GM18873 (cell line): ENCODE data around the gene PPP6R3.
"Not testable (repeated sequence)": the region's sequence is repeated elsewhere in the genome, so short reads cannot be mapped to it uniquely, and the experiment has no call there.

Source experiments
- ATAC-seq: cut with Tn5 transposase; IDR thresholded peaks from one replicate; pipeline ENCODE4 v1.9.1; 2021; ENCODE audit warnings: mild to moderate bottlenecking, moderate library complexity, moderate number of reproducible peaks; ENCODE audit not compliant: unreplicated experiment, low FRiP score

PPP6R3 gene

DNA sequence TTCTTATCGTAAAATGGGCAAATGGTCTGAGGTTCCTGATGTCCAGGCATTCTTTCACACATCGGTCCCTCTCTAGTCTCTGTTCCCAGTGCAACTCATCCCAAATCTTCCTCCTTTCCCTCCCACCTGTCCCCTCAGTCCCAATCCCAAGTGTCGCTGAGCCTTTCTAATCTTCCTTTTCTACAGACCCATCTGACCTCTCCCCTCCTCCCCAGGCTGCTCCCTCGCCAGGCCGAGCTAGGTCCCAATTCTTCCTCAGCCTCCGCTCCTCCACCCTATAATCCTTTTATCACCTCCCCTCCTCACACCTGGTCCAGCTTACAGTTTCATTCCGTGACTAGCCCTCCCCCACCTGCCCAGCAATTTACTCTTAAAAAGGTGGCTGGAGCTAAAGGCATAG is 174.6 kb downstream of the PPP6R3 start:
- ATAC-seq = not testable (repeated sequence)

DNA sequence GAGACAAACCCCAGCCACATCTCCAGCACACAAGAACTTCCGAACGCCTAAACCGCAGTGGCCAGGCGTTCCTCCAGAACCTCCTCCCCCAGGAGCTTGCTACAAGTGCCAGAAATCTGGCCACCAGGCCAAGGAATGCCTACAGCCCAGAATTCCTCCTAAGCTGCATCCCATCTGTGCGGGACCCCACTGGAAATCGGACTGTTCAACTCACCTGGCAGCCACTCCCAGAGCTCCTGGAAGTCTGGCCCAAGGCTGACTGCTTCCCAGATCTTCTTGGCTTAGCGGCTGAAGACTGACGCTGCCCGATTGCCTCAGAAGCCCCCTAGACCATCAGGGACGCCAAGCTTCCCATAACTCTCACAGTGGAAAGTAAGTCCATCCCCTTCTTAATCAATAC is 175.3 kb downstream of the PPP6R3 start:
- not testable (repeated sequence) for ATAC-seq

DNA sequence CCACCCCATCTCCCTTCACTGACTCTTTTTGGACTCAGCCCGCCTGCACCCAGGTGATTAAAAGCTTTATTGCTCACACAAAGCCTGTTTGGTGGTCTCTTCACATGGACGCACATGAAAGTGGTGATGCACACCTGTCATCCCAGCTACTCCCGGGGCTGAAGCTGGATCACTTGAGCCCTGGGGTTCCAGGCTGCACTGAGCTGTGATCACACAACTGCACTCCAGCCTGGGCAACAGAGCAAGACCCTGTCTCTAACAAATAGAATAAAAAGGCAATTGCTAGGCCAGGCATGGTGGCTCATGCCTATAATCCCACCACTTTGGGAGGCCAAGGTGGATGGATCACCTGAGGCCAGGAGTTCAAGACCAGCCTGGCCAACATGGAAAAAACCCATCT is 178.8 kb downstream of the PPP6R3 start:
- not testable (repeated sequence) for ATAC-seq

DNA sequence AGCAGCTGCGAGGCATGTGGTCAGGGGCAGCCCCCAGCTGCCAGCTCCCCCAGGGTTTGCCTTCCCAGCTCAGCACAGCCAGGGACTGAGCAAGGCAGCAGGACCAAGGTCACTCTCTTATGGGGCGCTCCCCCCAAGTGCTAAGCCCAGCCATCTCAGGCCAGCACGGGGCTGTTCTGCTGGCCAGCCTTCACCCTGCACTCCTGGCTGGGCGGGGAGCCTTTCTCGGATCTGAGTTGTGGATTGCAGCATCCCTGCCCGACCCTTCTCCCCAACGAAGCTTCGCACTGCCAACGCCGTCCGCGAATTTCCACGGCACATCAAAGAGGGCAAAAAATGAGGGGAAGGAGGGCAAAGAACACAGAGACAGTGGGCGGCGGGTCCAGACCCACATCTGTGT is 181.3 kb downstream of the PPP6R3 start:
- no peak for ATAC-seq

DNA sequence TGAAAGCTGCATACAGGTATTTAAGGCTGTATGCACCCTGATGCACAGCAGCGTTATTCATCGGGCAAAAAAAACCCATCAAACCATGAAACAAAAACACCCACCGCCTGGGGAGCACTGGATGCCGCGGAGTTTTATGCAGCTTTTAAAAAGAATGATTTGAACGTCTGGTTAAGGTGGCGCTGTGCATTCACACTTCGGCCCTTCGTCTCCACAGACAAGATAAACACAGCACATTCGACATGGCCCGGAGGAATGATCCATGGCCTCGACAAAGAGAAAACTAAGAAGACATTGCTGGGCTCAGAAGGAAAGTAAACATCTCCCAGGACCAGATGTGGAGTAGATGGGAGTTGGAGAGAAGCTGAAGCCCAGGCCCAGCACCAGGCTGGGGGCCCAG is 183.0 kb downstream of the PPP6R3 start:
- no peak for ATAC-seq

DNA sequence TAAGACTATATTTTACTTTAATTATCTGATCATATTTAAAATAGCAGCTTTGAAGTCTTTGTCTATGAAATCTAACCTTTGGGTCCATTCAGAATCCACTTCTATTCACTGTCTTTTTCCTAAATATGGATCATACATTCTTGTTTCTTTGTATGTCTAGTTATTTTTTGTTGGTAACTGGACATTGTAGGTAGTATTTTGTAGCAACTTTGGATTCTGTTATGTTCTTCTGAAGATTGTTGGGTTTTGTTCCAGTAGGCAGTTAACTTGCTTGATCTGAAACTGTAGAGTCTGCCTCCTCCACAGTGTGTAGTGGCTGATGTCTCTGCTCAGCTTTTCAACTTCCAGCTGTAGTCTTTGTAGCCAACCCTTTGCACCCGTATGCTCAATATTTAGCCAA is 186.3 kb downstream of the PPP6R3 start:
- ATAC-seq = no peak

DNA sequence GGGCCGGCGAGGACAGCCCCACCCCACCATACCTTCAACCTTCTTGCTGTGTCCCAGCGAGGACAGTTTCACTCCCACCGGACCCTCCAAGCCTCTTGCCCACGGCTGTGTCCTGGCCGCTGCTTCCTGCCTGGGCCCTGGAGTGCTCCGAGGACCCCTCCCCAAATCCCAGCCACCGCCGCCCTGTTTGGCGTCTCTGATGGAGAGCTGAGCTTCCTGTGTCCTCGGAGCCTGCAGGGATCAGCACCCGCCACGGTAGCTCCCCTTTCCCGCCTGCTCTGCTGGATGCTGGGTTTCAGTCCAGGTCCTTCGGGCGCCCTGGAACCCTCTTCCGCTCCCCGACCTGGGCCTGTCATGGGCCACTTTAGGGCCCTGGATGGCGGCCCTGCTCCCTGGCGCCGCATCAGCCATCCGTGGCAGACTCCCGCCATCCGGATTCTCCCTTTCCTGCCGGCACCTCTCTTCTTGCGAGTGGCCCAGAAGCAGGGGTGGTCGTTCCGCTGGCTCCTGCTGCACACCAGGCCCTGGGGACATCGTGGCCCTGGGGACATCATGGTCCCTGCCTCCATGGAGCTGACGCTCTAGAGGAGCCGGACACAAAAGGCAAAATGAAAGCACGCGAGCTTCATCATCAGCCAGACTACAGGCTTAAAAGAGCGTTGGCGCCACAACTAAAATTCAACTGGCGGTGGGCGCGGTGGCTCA is 189.5 kb downstream of the PPP6R3 start:
- ATAC-seq = no peak

DNA sequence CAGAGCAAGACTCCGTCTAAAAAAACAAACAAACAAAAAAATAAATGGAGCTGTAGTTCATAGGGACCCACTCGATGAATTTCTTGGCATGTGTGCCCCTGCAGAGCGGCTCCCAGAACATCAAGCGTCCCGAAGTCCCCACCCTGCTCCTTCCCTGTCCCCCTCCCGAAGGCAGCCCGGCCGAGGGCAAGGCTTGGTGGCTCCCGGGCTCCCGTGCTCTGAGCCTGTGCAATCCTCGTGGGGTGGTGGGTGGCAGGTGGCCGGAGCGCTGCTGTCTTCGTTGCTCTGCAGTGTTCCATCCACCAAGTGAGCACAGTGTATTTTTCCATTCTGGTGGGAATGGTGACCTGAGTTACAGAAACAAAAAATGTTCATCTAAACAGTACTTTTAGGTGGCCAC is 190.2 kb downstream of the PPP6R3 start:
- ATAC-seq = no peak

DNA sequence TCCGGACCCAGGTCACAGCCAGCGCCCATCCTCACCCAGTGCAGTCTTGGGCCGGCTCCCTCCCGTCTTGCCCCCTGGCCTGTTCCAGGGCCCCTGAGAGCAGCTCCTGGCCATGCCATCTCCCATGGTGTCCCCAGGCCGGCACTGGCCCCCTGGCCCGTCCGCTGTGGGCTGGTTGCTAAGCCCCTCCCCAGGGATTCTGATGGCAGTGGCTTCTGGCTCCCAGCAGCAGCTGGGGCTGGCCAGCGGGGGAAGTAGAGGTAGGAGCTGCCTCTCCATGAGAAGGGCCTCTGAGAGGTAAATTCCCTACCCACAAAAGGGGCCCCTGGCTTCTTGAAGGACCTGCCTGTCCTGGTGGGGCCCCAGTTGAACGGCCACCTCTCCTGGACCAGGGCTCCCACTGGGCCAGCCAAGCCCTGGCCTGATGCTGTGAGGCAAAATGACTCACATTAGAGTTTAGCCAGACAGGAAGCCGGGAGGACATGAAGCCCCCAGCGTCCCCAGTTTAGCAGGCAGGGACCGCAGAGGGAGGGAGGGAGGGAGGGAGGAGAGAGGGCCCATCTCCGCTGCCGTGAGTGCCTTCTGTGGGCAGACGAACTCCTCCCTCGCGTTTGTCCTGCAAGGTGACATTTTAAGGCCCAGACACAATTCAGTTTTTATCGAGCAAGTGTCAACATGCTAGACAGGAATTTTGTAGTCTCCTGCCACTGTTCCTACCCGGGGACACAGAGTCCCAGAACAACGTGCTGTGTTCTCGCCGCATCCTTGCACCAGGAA is 190.8 kb downstream of the PPP6R3 start:
- no peak for ATAC-seq

DNA sequence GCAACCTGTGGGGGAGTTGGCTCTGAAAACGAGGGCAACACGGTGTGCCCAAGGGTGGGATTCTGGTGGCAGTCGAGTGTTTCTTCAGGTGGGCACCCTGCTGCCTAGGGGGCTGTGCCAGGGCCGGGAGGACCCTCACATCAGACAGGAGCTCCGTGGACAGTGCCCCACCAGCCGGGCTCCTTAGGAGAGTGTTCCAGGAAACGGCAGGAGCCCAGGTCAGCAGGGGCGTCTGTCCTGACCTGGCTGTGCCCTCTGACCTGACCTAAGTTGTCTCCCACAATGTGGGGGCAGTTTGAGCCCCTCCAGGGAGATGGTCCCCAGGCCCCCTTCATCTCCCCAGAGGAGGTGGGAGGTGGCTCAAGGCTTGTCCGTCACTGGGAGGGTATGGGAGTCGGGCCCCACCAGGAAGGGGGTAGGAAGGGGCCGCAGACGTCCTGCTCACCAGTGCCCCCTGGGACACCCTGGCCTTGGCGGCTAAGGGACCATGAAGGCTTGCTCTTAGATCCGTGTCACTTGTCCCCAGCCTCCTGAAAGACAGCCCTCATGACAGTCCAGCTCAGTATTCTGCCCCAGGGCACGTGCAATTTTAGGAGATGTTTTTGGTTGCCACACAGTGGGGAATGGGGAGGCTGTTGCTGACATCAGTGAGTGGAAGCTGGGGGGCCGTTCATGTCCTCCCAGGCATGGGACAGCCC is 191.6 kb downstream of the PPP6R3 start:
- no peak for ATAC-seq

DNA sequence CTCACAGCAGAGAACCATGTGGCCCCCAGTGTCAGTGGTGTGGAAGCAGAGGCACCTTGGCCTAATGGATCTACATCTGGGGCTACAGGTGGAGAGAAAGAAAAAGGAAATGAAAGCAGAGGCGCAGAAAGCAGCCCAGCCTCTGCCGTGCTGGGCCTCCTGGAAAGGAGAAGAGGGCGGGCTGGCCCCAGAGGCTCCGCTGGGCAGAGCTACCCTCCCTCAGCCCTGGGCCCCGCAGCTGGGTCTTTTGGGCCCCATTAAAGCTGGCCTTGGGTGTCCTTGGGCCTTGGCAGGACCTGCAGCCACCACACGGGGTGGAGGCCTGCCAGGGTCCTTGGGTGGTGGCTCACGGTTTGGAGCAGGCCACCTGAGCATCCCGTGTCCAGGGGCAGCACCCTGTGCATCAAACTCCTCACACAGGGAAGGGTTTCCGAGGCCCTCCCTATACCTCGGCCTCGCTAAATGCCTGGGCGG is 192.2 kb downstream of the PPP6R3 start:
- no peak for ATAC-seq

DNA sequence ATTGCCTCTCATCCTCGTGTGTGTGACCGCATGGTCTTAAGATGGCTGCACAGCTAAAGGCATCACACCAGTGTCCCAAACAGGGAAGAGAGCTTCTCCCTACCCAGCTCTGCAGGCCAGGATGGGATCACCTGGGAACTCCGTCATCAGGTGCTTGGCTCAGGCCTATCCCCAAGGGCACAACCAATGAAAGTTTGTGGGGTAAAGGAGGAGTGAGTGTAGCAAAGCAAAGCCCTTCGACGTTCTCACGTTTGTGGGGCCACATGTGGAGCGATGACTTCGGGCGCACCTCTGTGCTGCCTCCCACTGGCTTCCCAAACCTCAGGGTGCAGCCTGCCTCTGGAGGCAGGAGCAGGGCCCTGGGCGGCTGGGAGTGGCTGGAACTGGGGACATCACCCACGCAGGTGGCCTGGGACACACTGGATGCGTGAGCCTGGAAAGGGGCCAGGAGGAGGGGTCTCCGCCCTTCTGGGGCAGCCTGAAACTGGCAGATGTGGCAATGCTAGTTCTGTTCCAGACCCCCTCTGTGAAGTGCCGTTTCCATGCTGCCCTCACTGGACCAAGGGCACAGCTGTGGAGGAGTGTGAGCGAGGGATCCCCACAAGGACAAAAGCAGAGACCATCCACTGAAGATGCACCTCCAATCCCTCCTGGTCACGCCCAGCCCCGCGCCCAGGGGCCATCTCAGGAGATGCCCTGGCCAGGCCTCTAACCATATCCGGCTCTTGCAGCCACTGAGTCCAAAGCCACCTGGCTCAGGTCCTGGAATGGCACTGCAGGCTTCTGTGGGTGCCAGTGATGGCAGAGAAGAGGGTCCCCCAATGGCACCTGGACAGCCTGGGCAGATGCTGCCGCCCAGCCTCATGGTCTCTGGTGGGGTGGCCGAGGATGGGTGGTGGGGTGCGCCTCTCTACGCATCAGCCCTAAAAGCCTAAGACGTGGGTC is 193.2 kb downstream of the PPP6R3 start:
- no peak for ATAC-seq

DNA sequence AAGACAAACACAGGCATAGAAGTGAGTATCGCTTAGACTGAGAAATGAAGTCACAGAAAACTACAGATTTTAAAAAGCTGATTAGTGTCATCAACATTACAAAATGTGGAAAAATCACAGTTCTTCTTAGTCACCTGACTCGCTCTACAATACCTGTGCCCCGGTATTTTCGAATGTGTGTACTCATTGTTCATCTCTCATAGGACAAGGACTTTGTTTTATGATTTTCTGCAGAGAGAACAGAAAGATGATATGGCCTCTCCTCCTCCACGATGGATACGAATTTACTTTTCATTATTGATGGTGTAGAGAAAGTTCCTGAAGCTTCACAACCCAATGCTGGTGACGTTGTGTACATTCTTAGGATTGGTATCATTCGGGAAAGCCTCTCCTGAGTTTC is 194.4 kb downstream of the PPP6R3 start:
- ATAC-seq = no peak

DNA sequence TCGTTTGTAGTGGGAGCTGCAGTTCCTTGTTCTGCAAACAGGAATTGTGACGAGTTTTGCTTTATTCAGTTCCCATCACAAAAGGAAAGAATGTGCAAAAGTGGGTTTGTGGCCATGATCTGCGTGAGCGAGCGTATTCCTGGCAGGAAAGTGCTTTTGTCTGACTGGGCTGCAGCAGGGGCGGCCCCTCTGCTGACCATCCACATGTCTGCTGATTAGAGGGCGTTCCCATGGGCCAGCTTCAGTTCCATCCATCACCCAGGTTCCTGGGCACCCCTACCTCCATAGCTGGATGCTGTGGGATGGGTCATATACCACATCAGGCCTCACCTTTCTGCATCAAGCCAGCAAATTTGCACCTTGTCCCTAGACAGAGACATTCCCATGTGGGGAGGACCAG is 194.9 kb downstream of the PPP6R3 start:
- no peak for ATAC-seq

DNA sequence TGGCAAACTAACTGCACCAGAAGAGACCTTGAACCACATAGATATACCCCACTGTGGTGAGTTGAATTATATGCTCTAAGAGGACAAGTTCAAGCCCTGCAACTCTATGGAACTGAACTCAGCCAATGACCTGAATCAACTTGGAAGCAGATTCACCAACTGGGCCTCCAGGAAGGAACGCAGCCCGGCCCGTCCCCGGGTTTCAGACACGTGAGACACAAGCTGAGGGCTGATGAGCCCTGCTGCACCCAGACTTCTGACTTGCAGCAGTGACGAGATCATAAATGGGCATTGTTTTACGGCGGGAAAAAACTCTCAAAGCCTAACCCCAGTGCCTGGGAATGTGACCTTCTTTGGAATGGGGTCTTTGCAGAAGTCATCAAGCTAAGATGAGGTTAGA is 195.3 kb downstream of the PPP6R3 start:
- no peak for ATAC-seq

DNA sequence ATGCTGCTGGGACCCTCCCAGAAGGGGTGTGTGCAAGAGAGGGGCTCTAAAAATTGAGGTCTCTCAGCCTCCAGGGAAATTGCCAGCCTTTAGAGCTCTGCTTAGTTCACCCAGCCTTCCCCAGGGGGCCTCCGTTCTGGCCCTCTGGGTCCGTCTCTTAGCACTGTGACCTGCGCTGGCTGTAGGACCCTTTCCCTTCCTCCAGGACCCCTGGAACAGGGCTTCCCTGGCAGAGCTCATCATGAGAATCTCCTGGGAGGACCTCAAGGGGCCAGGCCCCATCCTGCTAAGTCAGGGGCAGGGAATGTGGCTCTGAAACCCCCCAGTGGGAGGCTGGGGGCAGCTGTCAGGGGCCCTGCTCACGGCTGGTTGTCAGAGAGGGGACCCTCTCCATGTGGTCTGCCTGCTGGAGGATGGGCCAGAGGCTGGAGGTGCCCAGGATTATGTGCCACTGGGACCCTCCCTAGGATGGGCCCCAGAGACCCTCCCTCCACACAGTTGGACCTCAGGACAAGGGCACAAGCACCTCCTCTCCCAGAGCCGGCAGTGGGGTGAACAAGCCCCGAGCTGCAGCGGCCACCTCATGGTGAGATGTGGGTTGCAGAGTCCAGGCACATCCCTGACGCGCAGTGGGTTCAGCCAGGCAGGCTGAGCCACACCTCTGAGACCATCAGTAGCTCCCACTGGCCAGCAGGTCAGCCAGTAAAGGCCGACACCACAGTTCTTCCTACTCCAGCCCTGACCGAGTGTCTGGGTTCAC is 196.6 kb downstream of the PPP6R3 start:
- ATAC-seq = no peak

DNA sequence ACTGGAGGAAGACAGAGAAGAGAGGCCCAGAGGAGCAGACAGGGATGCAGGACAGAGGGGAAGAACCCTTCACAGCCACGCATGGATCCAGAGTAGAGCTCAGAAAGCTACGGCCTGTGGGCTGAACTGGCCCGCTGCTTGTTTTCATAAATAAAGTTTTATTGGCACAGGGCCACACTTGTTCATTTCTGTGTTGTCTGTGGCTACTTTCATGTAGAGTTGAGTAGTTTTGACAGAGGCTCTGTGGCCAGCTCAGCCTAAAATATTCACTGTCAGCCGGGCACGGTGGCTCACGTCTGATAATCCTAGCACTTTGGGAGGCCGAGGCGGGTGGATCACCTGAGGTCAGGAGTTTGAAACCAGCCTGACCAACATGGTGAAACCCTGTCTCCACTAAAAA is 197.5 kb downstream of the PPP6R3 start:
- ATAC-seq = no peak

DNA sequence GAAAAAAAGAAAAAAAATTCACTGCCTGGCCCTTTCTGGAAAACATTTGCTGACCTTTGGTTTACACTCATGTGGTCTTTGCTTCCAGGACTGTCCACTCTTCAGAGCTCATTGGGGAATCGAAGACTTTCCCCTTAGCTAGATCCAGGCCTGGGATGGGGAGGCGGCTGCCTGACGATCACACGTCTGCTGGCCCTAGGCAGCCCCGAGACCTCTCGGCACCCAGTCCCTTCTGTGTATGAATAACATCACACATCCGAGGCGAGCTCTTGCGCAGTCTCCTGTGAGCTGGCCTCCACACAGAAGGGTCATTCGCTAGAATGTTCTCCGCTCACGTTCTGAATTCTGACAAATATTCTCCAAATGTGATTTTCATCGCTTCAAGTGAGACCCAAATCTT is 198.1 kb downstream of the PPP6R3 start:
- ATAC-seq = no peak

DNA sequence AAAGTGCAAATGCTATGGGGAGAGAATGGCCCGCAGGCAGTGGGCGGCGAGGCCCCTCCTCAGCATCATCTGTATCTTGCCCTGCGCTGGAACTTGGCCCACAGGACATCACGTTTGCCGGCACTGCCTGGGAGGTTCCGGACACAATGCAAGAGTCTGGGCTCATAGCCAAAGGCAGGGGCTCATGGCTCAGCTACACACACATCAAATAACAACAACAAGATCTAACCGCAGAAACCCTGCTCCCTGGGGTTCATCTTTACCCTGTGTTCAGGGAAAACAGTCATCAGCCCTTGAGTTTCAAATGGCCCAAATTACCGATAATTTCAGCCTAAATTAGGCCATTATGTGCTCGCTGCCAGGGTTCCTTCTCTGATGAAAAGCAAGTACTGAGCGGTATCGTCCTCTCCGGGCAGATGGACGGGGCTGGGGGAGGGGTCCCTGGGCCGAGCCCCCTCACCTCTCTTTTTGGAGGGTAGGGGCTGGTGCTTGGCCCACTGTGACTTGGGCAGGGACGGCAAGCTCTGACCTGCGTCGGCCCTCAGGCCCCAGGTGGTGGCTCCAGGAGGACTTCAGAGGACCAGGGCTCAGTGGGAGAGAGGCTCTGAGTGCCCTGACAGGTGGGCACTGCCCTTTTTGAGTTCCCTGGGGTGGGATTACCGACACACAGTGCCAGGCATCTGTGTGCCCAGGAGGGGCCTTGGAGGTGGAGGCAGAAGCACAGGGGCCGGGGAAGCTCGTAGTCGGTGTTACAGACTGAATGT is 198.8 kb downstream of the PPP6R3 start:
- no peak for ATAC-seq
